Psoas muscle (tissue), 8 donors: ENCODE results near the gene OR5AP2. TPM values are rescaled to one million over a fixed set of nuclear protein-coding genes. Genes with fewer than 3 reads are reported as not detected.
"Not testable (repeated sequence)": the region's sequence is repeated elsewhere in the genome, so short reads cannot be mapped to it uniquely, and the experiment has no call there.

Experiments used
- ATAC-seq, 4 donors: fragments of 200-7000 bp; cut with Tn5 transposase; one replicate each; pipeline ENCODE4 v1.9.1; 2020; ENCODE audit warnings: moderate library complexity in 3 of 4, mild to moderate bottlenecking in 2 of 4
- DNase-seq, 2 donors: peaks; one replicate each; pipeline ENCODE4 v3.0.0-alpha.2; 2020
- H3K27ac ChIP-seq: fragments of 200-600 bp; one replicate; pipeline ENCODE4 v1.8.0; 2022
- H3K27me3 ChIP-seq, 3 donors: fragments of 200-600 bp in 1 of 3; one replicate each; pipeline versions ENCODE4 v1.6.1 to v1.8.0; 2013 to 2022; ENCODE audit warnings: low read length in 2 of 3, mild to moderate bottlenecking in 2 of 3, moderate library complexity in 1 of 3; ENCODE audit not compliant: insufficient read depth in 3 of 3
- H3K36me3 ChIP-seq, 2 donors: fragments of 200-600 bp in 1 of 2; one replicate each; pipeline versions ENCODE4 v1.6.1 to v1.8.0; 2013 to 2022; ENCODE audit warnings: low read depth in 1 of 2, mild to moderate bottlenecking in 1 of 2, moderate library complexity in 1 of 2; ENCODE audit not compliant: insufficient read depth in 1 of 2
- H3K4me1 ChIP-seq: fragments of 200-600 bp; one replicate; pipeline ENCODE4 v1.8.0; 2022
- H3K4me3 ChIP-seq: fragments of 200-600 bp; one replicate; pipeline ENCODE4 v1.8.0; 2022; ENCODE audit warnings: mild to moderate bottlenecking
- H3K9me3 ChIP-seq: fragments of 200-600 bp; one replicate; pipeline ENCODE4 v1.8.0; 2022
- CTCF ChIP-seq: fragments of 200-600 bp; IDR thresholded peaks from one replicate; pipeline ENCODE4 v1.8.0; 2022; ENCODE audit warnings: antibody characterized with exemption
- WGBS, 3 donors: extraction: QIAGEN DNeasy Blood & Tissue Kit; methylation state at CpG; one replicate each; pipeline versions ENCODE4 v1.1.6 to v1.1.7; 2013; 5-methylcytosine and 5-hydroxymethylcytosine counted together
- intact Hi-C, 2 donors: fragments of 100-400 bp; cut with DNase I; formaldehyde crosslinking; loops; one replicate each; pipeline versions ENCODE4 v1.11.0 to v1.14.2; 2022
- long read RNA-seq, 2 donors: library from polyadenylated mRNA; unstranded; transcript quantifications; one replicate each; pipeline ENCODE4 v2.0.0, GENCODE V29; 2021
- polyA plus RNA-seq, 3 donors: library from polyadenylated mRNA; stranded (reverse); fragments of 200-250 nt; gene quantifications; one replicate each; pipeline ENCODE4 v1.2.3, GENCODE V29; 2013
- total RNA-seq, 4 donors: library from RNA; stranded (reverse); fragmentation: NEBNext Ultra II Directional in 2 of 4; extraction: Animal tissue kit (Norgen Biotek cat#: 25700) in 2 of 4; gene quantifications; one replicate each; pipeline versions ENCODE4 v1.2.1 to v1.2.4, GENCODE V29; 2021 to 2023
- donor health status: healthy with polysubstance abuse.
- donor health status: DM: no; HTN: no; CAD: no; lungs with moderate emphysema.
- donor health status: Bipolar disorder and iron deficiency.
- donor health status: healthy.
- donor health status: DM: yes; HTN: yes; CAD: no.
- donor health status: DM: no; HTN: no; CAD: no.
- donor health status: DM: no; HTN: no; CAD: no.
- donor health status: DM: yes; HTN: yes; CAD: no.

The OR5AP2 gene
- total RNA-seq (not detected), polyA plus RNA-seq (not detected)
- long read RNA-seq, donor 1: 0 reads
- long read RNA-seq, donor 2: 0 reads

GRCh38 chr11:56642339-56642738 is at the start of gene OR5AP2:
OR5AP2 (minus strand) TSS chr11:56642439; CDS start chr11:56642439, 0 bp downstream.
- TF ChIP-seq CTCF: no peak
- no peaks in the 10 kb centered on the region for H3K27me3 ChIP-seq
- no peak within 1 kb of the TSS for H3K4me3 ChIP-seq
- no peak for ATAC-seq
- no peaks in the 10 kb centered on the region for H3K9me3 ChIP-seq
- intact Hi-C loops: no loop called here
- H3K27ac ChIP-seq: no peak within 1 kb of the TSS
- WGBS, 3 donors: 72 to 75% (median 75%) methylated on average over 2 of the region's 2 CpGs
- no peaks in the 10 kb centered on the region for H3K4me1 ChIP-seq
- no peak for DNase-seq
- no peaks in the 10 kb centered on the region for H3K36me3 ChIP-seq

DNA sequence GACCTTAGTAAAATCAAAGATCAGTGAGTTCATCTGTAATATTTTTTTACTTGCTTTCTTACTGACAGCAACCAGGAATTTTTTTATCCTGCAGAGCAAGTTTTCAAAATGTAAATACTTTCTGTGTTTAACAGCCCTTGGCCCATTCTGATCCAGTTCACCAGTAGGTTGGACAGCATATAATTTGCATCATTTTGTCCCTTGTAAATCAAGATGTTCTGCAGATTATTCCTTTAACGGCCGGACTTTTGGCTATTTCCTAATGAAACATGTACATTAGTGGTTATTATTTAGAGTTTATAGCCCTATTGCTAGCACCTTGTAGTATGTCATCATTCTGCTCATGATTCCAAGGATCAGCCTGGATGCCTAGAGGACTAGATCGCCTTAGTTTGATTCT is 48.9 kb upstream of the OR5AP2 start:
- intact Hi-C loops, H3K27ac ChIP-seq, H3K9me3 ChIP-seq, H3K4me1 ChIP-seq, H3K27me3 ChIP-seq, H3K36me3 ChIP-seq, ATAC-seq, H3K4me3 ChIP-seq, DNase-seq: not testable (repeated sequence)
- 82 to 86% (median 85%) methylated on average over 3 of the region's 3 CpGs for WGBS, 3 donors

GRCh38 chr11:56688554-56689100 is 46.4 kb upstream of the OR5AP2 start:
- Histone ChIP-seq H3K36me3 (no peaks in the 10 kb centered on the region), H3K27me3 (no peaks in the 10 kb centered on the region), H3K4me1 (no peaks in the 10 kb centered on the region), H3K27ac (no peak overlapping the region), H3K9me3 (no peaks in the 10 kb centered on the region), H3K4me3 (no peak overlapping the region)
- intact Hi-C loops: no loop called here
- TF ChIP-seq CTCF: no peak
- 62 to 75% (median 68%) methylated on average over 1 of the region's 1 CpG for WGBS, 3 donors
- no peak for ATAC-seq
- DNase-seq: no peak

DNA sequence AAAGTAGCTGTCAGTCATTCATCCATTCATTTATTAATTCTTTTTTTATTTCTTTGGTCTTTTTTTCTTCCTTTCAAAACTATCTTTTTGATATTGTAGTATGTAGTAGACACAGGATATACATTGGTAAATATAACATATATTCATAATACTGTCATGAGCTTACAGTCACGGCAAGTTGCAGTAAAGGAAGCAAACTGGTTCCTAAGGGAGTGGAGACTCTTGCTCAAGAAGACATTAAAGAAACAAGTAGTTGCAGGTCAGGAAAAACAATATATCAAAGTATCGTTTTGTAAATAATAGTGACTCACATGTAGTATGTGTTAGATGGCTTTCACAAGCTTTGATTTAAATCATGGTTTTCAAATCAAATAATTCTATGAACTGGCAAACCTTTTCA is 28.7 kb upstream of the OR5AP2 start:
- intact Hi-C loops: no loop called here
- Histone ChIP-seq H3K4me3 (no peak overlapping the region), H3K36me3 (no peaks in the 10 kb centered on the region), H3K27me3 (no peaks in the 10 kb centered on the region), H3K27ac (no peak overlapping the region), H3K9me3 (no peaks in the 10 kb centered on the region), H3K4me1 (no peaks in the 10 kb centered on the region)
- DNase-seq: no peak
- TF ChIP-seq CTCF: no peak
- WGBS, 3 donors: 78 to 80% (median 79%) methylated on average over 2 of the region's 2 CpGs
- no peak for ATAC-seq

GRCh38 chr11:56663386-56663785 is 21.1 kb upstream of the OR5AP2 start, which contains the start of gene OR5AR1:
OR5AR1 (plus strand) TSS chr11:56663686; CDS start chr11:56663686, 0 bp downstream.
- no peak within 1 kb of the TSS for H3K27ac ChIP-seq
- H3K9me3 ChIP-seq: no peaks in the 10 kb centered on the region
- WGBS, 3 donors: 70 to 78% (median 74%) methylated on average over 2 of the region's 2 CpGs
- intact Hi-C loops: no loop called here
- H3K36me3 ChIP-seq: no peaks in the 10 kb centered on the region
- no peaks in the 10 kb centered on the region for H3K4me1 ChIP-seq
- ATAC-seq (no peak), DNase-seq (no peak)
- no peak within 1 kb of the TSS for H3K4me3 ChIP-seq
- TF ChIP-seq CTCF: no peak
- H3K27me3 ChIP-seq: no peaks in the 10 kb centered on the region
